Fibroblast of pulmonary artery (primary cell): ENCODE measurements around the gene TBX21.

Experiments
- DNase-seq: peaks from one replicate; pipeline ENCODE4 v3.0.0-alpha.2; 2010; ENCODE audit warnings: low read depth
- H3K4me3 ChIP-seq: replicated peaks from 2 replicates; pipeline ENCODE4 v1.5.1; 2011; ENCODE audit warnings: low read depth, mild to moderate bottlenecking, control low read depth, low read length, moderate library complexity
- TF ChIP-seq, protein P1 (sequence below): IDR thresholded peaks from 2 replicates; pipeline ENCODE4 v1.5.1; 2011; ENCODE audit warnings: mild to moderate bottlenecking, control low read depth, low read length, inconsistent platforms; ENCODE audit errors: missing control alignments

Gene TBX21

DNA sequence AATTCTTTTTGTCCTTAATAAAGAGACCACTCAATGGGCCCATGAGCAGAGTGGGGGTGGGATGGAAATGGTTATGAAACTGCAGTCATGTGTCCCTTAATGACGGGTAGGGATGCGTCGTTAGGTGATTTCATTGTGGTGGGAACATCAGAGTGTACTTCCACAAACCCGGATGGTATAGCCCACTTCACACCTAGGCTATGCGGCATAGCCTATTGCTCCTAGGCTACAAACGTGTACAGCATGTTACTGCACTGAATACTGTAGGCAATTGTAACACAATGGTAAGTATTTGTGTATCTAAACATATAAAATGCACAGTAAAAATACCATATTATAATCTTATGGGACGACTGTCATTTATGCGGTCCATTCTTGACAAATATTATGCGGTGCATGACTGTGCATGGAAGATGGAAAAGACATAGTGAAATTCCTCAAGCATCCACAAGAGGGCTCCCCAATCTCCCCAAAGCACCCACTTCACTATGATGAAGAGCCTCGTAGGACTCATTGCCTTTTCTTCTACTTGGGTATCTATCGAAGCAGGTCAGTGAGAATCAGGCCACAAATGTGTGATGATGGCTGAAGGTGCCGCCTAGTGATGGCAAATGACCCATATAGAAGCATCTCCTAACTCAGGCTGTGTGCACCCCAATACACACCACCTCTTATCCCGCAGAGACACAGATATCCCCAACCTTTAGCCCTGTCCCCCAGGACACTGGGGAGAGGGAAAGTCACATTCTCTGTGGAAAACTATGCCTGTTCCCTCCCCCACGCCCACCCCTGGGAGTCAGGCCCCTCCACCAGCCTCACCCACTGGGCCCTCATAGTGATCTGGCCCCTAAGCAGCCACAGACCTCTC is 43.5 kb downstream of the TBX21 start:
- peak; percentile 67 for DNase-seq
- TF ChIP-seq, protein P1, sequence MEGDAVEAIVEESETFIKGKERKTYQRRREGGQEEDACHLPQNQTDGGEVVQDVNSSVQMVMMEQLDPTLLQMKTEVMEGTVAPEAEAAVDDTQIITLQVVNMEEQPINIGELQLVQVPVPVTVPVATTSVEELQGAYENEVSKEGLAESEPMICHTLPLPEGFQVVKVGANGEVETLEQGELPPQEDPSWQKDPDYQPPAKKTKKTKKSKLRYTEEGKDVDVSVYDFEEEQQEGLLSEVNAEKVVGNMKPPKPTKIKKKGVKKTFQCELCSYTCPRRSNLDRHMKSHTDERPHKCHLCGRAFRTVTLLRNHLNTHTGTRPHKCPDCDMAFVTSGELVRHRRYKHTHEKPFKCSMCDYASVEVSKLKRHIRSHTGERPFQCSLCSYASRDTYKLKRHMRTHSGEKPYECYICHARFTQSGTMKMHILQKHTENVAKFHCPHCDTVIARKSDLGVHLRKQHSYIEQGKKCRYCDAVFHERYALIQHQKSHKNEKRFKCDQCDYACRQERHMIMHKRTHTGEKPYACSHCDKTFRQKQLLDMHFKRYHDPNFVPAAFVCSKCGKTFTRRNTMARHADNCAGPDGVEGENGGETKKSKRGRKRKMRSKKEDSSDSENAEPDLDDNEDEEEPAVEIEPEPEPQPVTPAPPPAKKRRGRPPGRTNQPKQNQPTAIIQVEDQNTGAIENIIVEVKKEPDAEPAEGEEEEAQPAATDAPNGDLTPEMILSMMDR: peak; percentile 80
- H3K4me3 ChIP-seq: no peak overlapping the region

DNA sequence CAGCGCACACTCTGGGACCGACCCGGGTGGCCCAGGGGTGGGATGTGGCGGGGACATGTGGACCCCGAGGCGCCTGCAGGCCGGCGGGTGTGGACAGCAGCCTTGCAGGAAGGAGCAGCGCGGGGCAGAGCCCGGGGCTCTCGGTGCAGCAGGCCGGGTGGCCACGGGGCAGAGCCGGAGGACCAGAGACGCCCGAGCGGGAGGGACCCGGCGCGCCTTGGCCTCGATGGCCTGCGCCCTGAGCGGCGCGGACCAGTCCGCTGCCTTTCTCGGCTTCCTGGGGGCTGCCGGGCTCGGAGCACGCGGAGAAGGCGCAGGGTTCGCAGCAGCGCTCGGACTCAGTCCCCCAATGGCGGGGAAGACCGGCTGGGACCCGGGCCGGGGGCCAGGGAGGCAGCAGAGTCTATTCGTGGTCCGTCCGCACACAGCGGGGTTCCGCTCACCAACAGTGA is 45.2 kb downstream of the TBX21 start:
- TF ChIP-seq, protein P1: no peak
- H3K4me3 ChIP-seq: no peak overlapping the region
- DNase-seq: no peak

DNA sequence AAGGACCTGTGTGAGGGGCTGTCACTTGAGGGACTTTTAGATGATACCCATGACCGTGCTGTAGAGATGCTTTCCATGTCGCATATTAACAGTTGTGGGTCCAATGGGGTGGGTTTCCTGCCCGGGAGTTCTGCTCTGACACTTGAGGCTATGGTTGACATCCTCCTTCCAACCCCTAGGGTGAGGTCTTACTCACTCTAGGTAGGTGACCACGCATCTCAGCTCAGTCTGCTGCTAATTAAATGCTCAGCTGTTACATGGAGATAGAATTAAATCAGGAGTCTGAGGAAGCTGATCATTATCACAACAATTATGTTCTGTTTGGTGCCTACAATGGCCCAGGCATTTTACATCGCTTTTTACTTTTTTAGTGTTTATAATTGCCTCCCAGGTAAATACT is 48.4 kb downstream of the TBX21 start:
- H3K4me3 ChIP-seq: no peak overlapping the region
- DNase-seq: no peak
- TF ChIP-seq, protein P1: no peak

DNA sequence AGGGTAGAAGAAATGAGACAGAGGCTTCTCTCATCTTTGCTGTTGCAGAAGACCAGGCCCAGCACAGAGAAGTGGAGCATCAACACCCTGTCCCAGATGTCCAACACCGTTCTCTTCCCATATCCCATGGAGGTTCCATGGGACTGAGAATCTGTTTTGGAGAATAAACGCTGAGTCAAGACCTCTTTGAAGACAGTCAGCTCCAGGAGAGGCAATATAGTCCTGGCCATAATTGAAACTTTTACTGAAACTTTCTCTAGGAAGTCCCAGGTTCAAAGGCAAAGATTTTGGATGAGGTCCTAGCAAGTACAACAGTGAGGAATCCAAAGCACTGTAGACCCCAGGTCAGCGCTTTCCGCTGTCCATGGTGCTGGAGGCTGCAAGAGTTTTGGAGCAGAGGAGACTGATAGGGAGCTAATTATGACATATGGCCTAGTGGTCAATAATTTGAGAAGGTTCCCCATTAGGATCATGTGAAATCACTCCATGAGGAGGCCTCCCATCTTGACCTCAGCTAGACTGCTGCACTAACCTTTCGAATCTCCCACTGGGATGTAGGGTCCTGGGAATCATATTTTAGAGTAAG is 52.6 kb downstream of the TBX21 start:
- TF ChIP-seq, protein P1: no peak
- no peak overlapping the region for H3K4me3 ChIP-seq
- peak; percentile 50 for DNase-seq

DNA sequence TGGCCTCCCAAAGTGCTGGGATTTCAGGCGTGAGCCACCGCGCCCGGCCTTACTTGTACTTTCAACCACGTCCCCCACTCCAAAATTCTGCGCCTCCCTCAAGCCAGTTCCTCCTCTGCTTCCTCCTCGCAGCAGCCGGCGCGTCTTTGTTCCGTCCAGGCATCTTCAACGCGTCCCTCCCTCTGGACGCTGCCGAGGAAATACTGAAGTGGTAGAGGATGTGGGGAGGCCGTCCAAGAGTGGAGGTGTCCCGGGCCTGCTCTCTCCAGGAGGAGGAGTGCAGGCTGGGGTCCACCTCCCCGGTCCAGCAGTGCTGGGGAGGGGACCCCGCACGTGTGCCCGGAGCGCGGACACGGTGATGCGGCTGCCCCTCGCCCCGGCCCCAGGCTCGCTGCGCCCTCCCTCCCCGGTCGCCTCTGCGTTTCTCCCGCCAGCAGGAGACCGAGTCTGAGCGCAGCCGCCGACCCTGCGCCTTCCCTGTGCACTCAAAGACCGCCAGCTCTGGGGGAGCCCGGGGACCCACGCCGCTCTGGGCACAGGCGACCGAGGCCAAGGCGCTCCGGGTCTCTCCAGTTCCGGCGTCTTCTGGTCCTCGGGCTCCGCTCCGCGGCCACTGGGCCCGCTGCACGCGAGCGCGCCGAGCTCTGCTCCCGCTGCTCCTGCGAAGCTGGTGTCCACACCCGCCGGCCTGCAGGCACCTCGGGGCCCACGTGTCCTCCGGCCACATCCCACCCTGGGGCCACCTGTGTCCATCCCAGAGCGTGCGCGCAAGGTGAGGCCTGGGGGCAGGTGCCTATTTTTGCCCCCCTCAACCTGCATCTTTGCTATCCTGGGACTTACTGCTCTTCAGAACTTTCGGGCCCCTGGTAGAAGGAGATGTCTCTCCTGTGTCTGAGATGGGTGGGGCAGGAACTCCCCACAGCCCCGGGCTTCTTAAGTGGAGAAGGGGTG is 56.9 kb downstream of the TBX21 start:
- DNase-seq: peak; percentile 54
- peak overlapping the region; percentile 32 for H3K4me3 ChIP-seq
- TF ChIP-seq, protein P1: peak; percentile 37

DNA sequence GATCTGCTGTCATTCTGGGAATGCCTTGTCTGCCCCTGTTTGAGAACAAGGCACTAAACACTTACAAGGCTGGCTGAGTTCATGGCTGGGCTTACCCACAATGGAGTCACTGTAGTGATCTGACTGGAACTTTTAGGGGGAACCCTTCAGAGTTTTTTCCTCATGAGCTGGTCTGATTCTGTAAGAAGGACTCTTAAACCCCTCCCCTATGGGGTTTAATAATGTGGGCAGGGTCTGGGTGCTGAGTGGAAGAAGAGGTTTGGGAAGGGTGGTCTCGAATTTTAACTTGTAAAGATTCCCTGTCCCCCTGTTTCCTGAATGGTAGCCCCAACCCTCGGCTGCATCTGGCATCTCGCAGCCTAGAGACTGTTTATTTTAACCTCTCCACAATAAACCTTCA is 58.0 kb downstream of the TBX21 start:
- no peak overlapping the region for H3K4me3 ChIP-seq
- no peak for DNase-seq
- TF ChIP-seq, protein P1: no peak
